Erythroblast (primary cell): ENCODE data around the gene TLL2.

ENCODE experiments used
- DNase-seq, 2 experiments: peaks; one replicate each; lab custom pipeline; 2025; lab: John Stamatoyannopoulos, UW
- GATA1 ChIP-seq: IDR thresholded peaks from 2 replicates; pipeline ENCODE4 v1.6.1; 2011; ENCODE audit warnings: low read depth, mild to moderate bottlenecking, control low read depth, low read length, moderate library complexity
- POLR2A ChIP-seq: IDR thresholded peaks from 2 replicates; pipeline ENCODE4 v1.6.1; 2011; ENCODE audit warnings: mild to moderate bottlenecking, low read length

The TLL2 gene

DNA sequence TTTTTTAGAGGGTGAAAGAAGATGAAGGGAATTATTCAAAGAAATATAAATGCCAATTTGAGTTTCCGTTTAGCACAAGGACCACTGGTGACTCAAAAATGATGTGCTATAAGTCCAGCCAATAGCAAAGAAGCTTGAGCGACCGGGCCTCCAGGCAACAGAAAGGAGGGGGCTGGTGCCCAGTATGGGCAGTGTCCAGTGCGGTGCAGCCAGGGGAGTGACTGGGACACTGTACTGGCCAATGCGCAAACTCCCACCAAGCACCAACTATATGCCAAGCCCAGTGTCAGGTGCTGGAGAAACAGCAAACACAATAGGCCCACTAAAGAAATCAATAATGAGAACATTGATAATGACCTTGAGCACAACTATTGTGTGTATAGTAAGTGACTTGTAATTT, 144.8 kb downstream of the TLL2 start:
- DNase-seq, result no peak
- no peak for TF ChIP-seq GATA1
- TF ChIP-seq POLR2A, result no peak

DNA sequence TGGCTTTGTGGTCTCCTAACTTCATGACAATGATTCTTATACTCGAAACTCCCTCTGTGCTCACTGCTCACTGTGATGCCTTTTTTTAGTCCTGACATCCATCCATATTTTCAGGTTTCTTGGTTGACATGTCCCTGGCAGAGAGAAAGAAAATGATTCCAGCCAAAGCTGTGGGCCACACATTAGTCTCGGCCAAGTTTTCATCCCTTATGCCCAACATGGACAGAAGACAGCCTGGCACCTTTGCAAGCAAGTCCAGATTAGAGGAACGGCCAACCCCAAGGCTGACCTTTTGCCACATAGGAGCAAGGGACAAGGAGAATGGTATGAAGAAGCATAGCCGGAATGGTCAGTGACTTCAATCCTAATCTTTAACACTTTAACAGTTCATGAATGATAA, 146.3 kb downstream of the TLL2 start:
- DNase-seq, result no peak
- TF ChIP-seq GATA1 (no peak), POLR2A (no peak)

DNA sequence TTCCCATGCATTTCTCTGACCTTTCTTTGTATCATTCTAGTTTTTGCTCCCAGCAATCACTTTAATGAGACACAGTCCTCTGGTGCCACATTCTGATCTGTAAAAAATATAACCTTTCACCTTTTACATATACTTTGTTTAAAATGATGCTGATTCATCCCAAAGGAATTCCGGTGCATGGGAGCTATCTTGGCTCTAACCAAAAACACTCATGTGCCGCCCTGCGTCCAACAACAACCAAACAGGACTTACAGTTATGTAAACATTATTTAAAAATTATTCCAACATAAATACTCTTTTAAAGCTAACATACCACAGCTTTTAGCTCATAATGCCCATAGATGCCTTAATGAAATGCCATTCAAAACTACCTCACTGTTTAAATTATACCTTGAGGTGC, 147.2 kb downstream of the TLL2 start:
- TF ChIP-seq GATA1 (no peak), POLR2A (no peak)
- no peak for DNase-seq

DNA sequence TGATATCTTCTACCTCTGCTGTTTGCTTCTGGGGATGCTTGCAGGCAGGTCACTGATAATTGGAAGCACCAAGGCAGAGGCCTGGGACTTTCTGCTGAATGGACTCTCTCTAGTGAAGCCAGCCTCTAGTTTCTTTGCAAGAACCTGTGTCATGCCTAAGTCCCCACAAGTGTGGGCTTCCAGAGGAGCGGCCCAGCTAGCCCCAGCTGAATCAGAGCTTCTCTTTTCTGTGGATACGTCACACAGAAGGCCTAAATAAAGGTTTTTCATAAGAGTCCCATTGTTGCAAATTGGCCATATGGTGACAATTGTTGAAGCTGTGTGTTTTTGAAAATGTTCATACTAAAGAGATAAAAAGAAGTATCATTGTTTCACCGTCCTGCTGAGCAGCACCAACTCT, 148.2 kb downstream of the TLL2 start:
- TF ChIP-seq POLR2A, result no peak
- no peak for TF ChIP-seq GATA1
- no peak for DNase-seq

DNA sequence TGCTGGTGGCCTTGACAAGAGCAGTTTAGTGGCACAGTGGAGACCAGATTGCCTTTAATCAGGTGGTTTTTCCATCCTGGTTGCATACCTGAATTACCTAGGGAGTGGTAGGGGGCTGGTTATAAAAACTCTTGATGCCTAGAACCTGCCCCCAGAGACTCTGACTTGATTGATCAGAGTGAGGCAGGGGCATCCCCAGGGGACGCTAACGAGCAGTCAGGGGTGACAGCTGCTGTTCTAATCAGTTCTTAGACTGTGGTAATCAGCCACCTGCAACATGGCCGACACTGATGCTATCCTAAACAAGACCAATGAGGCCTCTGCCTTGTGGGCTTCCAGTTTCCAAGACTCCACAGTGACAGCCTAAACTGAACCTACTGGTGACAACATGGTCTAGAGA, 153.0 kb downstream of the TLL2 start:
- TF ChIP-seq POLR2A (no peak), GATA1 (no peak)
- DNase-seq, result no peak

DNA sequence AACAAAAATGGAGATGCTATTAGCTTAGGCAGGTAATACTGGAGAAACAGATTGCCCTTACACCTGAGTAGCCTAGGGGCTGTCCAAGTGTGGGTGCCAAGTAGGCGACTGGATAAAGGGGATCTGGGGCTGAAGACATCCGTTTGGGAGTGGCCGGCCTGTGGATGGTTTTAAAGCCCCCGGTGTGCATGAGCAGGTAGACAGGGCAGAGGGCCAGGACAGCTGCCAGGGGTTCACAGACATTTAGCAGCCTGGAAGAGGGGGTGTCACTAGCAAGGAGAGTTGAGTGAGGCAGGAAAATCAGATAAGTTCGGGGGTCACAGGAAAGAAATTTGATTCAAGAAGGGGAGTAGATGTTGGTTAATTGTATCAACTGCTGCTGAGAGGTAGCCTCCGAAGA, 153.4 kb downstream of the TLL2 start:
- TF ChIP-seq GATA1 (no peak), POLR2A (no peak)
- no peak for DNase-seq

DNA sequence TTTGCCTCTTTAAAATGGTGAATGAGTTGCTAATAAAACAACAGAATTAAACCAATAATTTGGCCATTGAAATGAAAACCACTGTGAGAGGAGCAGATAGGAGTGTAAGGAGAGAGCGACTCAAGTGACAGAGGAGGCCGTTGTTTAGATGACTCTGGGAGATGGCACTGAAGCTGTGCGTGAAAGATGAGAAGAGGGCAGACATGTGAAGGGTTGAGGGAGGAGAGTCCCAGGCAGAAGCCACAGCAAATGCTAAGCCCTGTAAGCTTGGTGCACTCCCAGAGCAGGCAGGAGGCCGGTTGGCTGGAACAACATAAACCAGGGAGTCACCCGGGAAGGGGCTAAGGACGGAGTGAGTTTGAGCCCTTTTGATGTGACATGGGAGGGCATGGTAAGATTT, 154.1 kb downstream of the TLL2 start:
- DNase-seq, result no peak
- TF ChIP-seq POLR2A, result no peak
- no peak for TF ChIP-seq GATA1

DNA sequence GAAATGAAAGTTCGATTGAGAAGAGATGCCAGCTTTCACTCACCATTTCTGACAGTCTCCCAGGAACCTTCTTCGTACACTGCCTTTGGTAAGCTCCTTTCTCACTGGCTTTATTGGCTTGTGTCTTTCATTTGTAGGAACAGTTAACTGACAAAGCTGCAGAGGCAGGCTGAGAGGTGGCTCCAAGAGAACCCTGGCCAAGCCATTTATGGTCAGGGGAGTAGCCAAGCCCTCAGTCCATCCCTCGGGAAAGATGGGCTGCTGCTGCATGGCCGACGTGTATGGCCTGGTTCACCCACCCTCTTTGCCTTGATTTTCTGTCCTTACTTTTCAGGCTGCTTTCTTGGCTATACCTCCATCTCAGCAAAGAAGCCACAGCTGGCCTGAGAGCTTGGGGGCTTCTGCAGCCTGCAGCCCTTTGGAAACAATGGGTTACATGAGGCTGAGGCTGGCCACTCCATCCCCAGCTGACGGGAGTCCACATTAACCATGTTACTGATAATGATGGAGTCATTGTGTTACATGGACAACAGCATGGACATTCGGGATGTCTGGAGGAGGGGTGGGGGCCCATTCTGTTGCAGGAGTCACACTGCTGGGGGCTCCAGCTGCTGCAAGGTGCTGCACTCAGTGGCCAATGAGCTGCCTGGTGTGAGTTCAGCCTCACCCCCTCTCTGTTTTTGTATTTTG, 154.7 kb downstream of the TLL2 start, which contains the start of gene OPALIN:
Gene OPALIN (minus strand): TSS at position 152 of the 690 bp plus-strand sequence. CDS start 106 bp downstream, at position 46.
- no peak for DNase-seq
- TF ChIP-seq GATA1 (no peak), POLR2A (no peak)

DNA sequence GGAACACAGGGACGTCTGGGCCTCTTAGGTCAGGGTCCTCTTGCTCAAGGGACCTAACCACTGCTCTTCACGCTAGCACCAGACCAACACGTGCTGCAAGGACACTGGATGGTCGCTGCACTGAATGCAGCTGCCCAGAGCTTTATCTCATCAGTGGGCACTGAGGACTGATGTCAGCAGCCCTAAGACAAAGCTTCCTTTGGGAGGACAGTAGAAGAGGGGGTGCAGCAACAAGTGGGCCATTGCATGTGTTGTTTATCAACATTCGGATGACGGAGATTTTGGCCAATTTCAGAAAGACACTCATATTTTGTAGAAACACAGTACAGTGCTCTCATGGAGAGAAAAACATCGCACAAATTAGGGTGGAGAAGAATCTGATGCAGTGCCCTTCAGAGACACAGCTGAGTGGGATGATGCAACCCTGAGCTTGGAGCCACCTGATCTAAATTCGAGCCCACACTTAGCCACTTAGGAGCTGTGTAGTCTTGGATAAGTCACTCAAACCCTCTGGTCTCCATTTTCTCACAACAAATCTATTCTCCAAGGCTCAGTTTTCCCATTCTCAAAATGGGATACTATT, 156.6 kb downstream of the TLL2 start:
- TF ChIP-seq POLR2A (no peak), GATA1 (no peak)
- DNase-seq, result no peak

DNA sequence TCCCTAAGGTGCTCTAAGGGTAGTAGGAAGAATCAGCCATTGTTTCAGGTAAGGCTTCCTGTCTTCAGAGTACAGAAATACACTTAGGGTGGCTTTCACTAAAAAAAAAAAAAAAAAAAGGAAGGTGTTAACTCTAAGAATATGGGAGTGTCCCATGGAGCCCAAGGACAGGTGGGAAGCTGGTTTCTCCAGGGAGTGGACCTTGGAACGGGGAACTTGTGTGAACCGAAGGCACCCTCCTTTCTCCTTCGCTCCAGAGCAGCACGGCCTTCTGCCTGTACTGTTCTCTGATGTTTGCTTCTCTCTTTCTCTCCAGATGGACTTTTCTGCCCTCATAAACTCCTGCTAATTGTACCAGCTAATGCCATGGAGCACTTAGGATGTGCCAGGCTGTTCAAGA, 161.1 kb downstream of the TLL2 start:
- no peak for DNase-seq
- TF ChIP-seq POLR2A (no peak), GATA1 (no peak)

DNA sequence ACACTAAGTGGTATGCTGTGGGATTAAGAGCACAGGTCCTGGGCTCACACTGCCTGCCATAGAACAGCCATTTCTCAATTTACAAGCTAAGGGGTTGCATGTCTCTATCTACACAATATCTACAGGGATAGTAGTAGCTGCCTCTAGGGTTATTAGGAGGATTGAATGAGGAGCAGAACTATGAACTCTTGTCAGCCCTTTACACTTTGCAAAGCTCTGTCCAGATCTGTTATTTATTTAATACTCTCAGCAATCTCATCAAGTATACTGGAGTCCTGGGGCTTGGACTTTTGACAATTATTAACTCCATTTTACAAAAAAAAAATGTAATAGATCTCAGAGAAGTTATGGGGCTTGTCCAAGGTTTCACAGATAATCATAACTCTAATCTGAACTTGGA, 161.7 kb downstream of the TLL2 start:
- no peak for TF ChIP-seq POLR2A
- no peak for TF ChIP-seq GATA1
- no peak for DNase-seq

DNA sequence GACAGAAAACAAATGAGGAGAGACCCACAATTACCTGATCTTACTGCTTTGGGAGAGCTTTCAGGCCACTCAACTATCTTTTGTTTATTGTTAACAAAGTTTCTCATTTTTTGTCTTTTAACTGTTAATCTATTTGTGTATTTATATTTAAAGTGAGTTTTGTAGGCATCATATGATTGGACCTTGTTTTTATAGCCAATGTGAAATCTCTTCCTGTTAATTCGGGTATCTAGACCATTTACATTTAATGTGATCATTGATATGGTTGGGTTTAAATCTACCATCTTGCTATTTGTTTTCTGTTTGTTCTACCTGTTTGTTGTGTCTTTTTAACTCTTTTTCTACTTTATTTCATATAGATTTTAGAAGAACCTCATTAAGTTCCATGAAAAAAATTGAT, 167.4 kb downstream of the TLL2 start:
- no peak for DNase-seq
- no peak for TF ChIP-seq POLR2A
- no peak for TF ChIP-seq GATA1

DNA sequence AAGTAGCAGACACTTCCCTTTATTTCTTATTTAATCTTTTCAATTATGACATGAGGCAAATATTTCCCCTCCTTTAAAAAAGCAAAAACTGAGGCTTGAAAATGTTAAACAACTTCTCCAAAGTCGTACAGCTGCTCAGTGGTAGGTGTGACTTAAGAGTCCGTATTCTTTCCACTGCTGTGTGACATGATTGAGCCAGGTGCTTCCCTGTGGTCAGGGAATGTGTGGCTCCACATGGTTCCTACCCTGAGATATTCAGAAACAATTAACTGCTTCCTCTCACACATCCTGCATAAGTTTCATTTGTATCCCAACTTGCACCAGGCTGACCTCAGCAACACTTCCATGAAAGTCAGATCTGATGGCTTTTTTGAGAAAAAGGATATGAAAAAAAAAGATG, 168.5 kb downstream of the TLL2 start:
- DNase-seq, result no peak
- TF ChIP-seq POLR2A, result no peak

DNA sequence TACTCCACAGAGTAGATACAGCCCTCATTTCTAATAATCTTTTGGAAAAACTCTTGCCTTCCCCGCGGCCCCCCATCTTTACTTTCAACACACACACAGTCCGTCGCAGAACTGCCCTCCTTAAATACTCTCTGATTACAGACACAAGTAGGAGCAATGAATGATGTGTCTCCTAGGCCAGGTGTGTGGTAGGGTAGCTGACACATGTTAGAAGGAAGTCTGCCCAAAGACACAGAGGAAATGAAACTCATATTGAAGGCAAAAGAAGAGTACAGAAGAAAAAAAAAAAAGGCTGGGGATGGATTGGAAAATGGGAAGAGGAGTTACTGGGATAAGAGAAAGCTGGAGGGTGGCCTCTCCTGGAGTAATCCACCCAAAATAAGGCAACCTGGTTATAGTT, 169.5 kb downstream of the TLL2 start:
- DNase-seq, result no peak
- TF ChIP-seq POLR2A, result no peak
- TF ChIP-seq GATA1, result no peak

DNA sequence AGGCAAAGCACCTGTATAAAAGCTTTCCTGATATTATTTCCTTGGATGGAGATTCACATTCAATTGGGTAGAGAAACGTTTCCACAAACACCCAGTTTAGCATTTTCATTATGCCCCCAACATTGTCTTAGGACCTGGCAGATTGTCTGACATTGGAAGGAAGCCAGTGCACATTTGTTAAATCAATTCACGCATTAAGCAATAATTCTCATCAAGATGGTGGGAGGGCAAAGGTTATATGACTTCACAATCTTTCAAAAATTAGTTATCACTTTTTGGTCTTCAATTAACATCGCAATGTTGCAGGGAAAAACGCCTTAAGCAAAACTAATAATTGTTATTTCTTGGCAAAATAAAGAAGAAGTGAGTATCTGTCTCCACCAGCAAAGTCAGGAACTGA, 171.3 kb downstream of the TLL2 start:
- TF ChIP-seq POLR2A, result no peak
- no peak for TF ChIP-seq GATA1
- DNase-seq, result no peak
